Activated CD4-positive, alpha-beta T cell treated with anti-CD3 and anti-CD28 coated beads, Interleukin-2, amount 10 ng/mL, durations not matched to agents 7 days and 5 days (primary cell): ENCODE data around the gene FOXI2. TPM values are rescaled to one million over a fixed set of nuclear protein-coding genes. Genes with fewer than 3 reads are reported as not detected.

ENCODE experiments used
- CTCF ChIA-PET: fragments of 350-600 bp; sonication (Branson Sonifier 250); formaldehyde crosslinking; loops from one replicate; lab custom pipeline; 2021; ENCODE audit warnings: antibody characterized with exemption; lab: Charles Lee
- POLR2A ChIA-PET: fragments of 350-600 bp; sonication (Branson Sonifier 250); formaldehyde crosslinking; loops from one replicate; lab custom pipeline; 2021; ENCODE audit warnings: antibody characterized with exemption; lab: Charles Lee
- DNase-seq: peaks from one replicate; pipeline ENCODE4 v3.0.0-alpha.2; 2020
- H3K27ac Mint-ChIP-seq: one replicate; pipeline ENCODE4 v1.8.0; 2021; ENCODE audit warnings: mild to moderate bottlenecking, moderate library complexity, mixed read lengths
- H3K27me3 Mint-ChIP-seq: one replicate; pipeline ENCODE4 v1.8.0; 2021; ENCODE audit warnings: mixed read lengths
- H3K36me3 Mint-ChIP-seq: one replicate; pipeline ENCODE4 v1.8.0; 2021; ENCODE audit warnings: low read depth, mixed read lengths
- H3K4me1 Mint-ChIP-seq: one replicate; pipeline ENCODE4 v1.8.0; 2021; ENCODE audit warnings: mixed read lengths
- H3K4me3 Mint-ChIP-seq: one replicate; pipeline ENCODE4 v1.8.0; 2021; ENCODE audit warnings: mild to moderate bottlenecking, moderate library complexity, mixed read lengths
- H3K9me3 Mint-ChIP-seq: one replicate; pipeline ENCODE4 v1.8.0; 2021; ENCODE audit warnings: mixed read lengths
- total RNA-seq, 2 experiments: library from RNA; stranded (reverse); gene quantifications; one replicate each; pipeline ENCODE4 v1.2.3, GENCODE V29; 2021

FOXI2 gene
- total RNA-seq, 2 experiments from 2014 or later, result not detected

DNA sequence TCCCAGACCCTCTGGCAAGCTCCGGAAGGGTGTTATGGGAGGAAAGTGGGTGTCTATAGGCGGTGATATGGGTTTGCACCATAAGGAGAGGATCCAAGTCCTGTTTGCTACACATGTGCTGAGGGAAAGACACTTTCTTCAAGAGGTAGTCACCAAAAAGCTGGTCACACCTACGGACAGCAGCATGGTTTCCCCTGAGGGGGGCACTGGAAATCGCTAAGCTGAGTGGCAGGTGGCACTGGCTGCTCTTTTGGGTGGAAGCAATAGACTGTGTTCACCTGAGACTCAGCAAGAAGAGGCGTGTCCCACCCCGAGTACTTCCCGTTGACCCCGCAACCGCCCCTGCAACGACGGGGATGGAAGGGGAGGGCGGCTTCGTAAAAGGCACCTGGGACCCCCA, 1.8 kb upstream of the FOXI2 start:
- ChIA-PET POLR2A (no interaction called here), CTCF (no interaction called here)
- Mint-ChIP-seq H3K9me3 (no peaks in the 10 kb centered on the region), H3K27ac (no peak overlapping the region), H3K4me1 (no peaks in the 10 kb centered on the region), H3K36me3 (no peaks in the 10 kb centered on the region), H3K4me3 (no peak overlapping the region), H3K27me3 (peaks cover 38% of the 10 kb centered on the region)
- DNase-seq, result no peak

DNA sequence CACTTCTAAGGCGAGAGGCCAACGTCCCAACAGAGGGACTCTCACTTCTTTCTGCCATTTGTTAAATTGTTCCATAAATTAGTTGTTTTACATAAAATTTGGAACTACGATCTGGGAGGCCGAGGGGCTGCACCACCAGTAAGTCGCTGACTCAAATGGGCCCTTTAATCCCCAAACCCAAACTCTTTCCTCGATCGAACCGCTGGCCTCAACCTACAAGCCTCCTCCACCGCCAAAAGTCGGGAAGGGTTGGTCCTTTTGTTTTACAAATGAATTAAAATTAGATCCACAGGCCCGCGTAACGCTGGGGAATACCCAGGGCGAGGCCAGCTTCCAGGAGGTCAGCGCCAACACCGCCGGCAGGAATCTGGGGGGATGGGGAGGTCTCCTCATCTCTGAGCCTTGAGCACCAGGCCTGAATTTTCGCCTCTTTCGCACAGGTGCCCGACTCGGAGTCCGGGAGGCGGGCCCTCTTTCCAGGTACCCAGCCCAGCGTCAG, 1.2 kb upstream of the FOXI2 start:
- CTCF ChIA-PET, result no interaction called here
- H3K27me3 Mint-ChIP-seq, result peaks cover 38% of the 10 kb centered on the region

GRCh38 chr10:127736222-127736914, 617 bp upstream of the FOXI2 start:
- no peak overlapping the region for H3K27ac Mint-ChIP-seq
- no peaks in the 10 kb centered on the region for H3K36me3 Mint-ChIP-seq
- H3K27me3 Mint-ChIP-seq, result peaks cover 38% of the 10 kb centered on the region
- POLR2A ChIA-PET, result no interaction called here
- DNase-seq, result no peak
- H3K4me1 Mint-ChIP-seq, result no peaks in the 10 kb centered on the region
- H3K4me3 Mint-ChIP-seq, result no peak overlapping the region
- CTCF ChIA-PET, result no interaction called here
- no peaks in the 10 kb centered on the region for H3K9me3 Mint-ChIP-seq

More for the DNA sequence above, 1.2 kb upstream of the FOXI2 start:
- Mint-ChIP-seq H3K36me3 (no peaks in the 10 kb centered on the region), H3K4me1 (no peaks in the 10 kb centered on the region), H3K9me3 (no peaks in the 10 kb centered on the region), H3K27ac (no peak overlapping the region), H3K4me3 (no peak overlapping the region)
- no peak for DNase-seq
- POLR2A ChIA-PET, result no interaction called here

- peaks cover 38% of the 10 kb centered on the region for H3K27me3 Mint-ChIP-seq
- POLR2A ChIA-PET, result no interaction called here
- H3K27ac Mint-ChIP-seq, result no peak overlapping the region
- H3K9me3 Mint-ChIP-seq, result no peaks in the 10 kb centered on the region
- H3K36me3 Mint-ChIP-seq, result no peaks in the 10 kb centered on the region
- H3K4me1 Mint-ChIP-seq, result no peaks in the 10 kb centered on the region
- DNase-seq, result no peak
- CTCF ChIA-PET, result no interaction called here
- no peak overlapping the region for H3K4me3 Mint-ChIP-seq
These were observed 852 bp downstream of the FOXI2 start for GRCh38 chr10:127737563-127738511.

DNA sequence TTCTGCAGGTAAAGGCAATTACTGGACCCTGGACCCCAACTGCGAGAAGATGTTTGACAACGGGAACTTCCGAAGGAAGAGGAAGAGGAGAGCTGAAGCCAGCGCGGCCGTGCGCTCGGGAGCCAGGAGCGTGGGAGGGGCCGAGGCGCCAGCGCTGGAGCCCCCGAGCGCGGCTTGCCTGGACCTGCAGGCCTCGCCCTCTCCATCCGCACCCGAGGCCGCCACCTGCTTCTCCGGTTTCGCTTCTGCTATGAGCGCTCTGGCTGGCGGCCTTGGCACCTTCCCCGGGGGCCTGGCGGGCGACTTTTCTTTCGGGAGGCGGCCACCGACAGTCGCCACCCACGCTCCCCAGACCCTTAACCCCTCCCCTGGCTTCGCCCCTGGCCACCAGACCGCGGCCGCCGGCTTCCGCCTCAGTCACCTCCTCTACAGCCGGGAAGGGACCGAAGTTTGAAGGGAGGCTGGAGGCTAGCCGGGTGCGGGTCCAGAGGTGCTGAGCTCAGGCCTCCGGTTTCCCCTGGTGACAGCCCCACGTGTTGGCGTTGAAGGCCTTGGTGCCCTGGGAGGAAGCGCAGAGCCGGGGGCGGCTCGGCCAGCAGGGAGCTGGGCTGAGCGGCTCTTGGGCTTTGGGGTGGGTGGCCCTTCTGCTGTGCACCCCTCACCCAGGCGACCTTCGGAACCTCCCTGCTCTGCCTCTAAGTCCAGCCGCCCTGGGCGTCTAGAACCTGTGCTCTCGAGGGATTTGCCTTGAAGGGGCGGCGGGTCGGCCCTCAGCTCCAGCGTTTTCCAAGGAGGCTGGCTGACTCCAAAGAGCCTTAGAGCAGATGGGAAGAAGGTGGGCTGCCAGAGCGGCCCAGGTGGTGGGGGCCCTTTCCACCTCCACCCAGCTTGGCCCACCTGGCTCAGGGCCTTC, 1.8 kb downstream of the FOXI2 start:
- CTCF ChIA-PET, result interaction anchor here (0.7 kb wide), 1 partner anchor 110 kb away, joined by 3 read pairs; no protein-coding TSS in a partner anchor
- Mint-ChIP-seq H3K4me1 (no peaks in the 10 kb centered on the region), H3K27me3 (peaks cover 29% of the 10 kb centered on the region), H3K4me3 (no peak overlapping the region), H3K36me3 (no peaks in the 10 kb centered on the region), H3K9me3 (no peaks in the 10 kb centered on the region), H3K27ac (no peak overlapping the region)
- POLR2A ChIA-PET, result no interaction called here
- DNase-seq, result no peak

DNA sequence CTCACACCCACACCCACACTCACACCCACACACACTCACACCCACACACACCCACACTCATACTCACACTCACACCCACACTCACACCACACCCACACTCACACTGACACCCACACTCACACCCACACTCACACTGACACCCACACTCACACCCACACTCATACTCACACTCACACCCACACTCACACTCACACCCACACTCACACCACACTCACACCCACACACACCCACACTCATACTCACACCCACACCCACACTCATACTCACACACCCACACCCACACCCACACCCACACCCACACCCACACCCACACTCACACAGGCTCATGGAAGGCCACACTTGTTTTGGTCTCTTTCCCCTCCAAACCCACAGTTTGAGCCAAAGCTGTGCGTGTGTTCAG, 2.9 kb downstream of the FOXI2 start:
- no peaks in the 10 kb centered on the region for H3K9me3 Mint-ChIP-seq
- ChIA-PET POLR2A (no interaction called here), CTCF (interaction anchor here (0.7 kb wide), 1 partner anchor 109 kb away, joined by 3 read pairs; no protein-coding TSS in a partner anchor)
- no peaks in the 10 kb centered on the region for H3K4me1 Mint-ChIP-seq
- H3K4me3 Mint-ChIP-seq, result no peak overlapping the region
- H3K27me3 Mint-ChIP-seq, result peaks cover 21% of the 10 kb centered on the region
- DNase-seq, result no peak
- no peak overlapping the region for H3K27ac Mint-ChIP-seq
- no peaks in the 10 kb centered on the region for H3K36me3 Mint-ChIP-seq

DNA sequence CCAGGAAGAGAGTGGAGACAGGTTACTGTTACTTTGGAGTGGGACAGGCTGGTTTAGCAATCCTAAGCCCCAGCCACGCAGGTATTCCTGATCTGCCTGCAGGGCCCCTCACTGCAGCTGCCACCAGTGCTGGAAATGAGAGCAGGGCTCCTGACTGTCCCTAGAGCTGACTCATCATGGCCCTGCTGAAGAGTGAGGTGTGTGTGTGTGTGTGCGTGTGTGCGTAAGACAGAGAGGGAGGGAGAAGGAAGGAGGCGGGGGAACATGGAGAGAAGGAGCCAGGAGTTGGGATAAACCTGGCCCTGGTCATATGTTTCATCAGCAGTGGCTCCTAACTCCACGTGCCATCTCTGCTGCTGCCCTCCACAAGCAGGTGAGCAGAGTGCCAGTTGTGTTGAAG, 3.6 kb downstream of the FOXI2 start:
- Mint-ChIP-seq H3K4me1 (no peaks in the 10 kb centered on the region), H3K4me3 (no peak overlapping the region), H3K27ac (no peak overlapping the region), H3K36me3 (no peaks in the 10 kb centered on the region), H3K27me3 (peaks cover 15% of the 10 kb centered on the region), H3K9me3 (no peaks in the 10 kb centered on the region)
- no peak for DNase-seq
- ChIA-PET CTCF (no interaction called here), POLR2A (no interaction called here)

DNA sequence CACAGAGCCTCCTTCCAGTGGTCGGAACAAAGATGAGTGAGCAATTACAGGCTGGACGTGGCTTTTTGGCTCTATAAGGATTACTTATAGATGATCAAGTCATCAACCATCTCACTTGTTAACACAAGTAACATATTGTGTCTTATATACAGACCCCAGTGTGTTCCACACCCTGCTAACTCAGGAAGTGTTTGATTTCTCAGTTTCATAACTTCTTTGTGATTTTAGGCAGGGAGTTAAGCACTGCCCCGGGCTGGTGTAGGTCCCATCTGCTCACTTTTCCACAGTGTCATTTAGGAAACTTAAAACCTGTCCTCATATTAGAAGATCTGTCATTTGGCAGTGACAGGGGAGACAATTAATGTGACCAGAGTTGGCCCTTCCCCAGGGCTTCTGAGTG, 6.2 kb downstream of the FOXI2 start:
- Mint-ChIP-seq H3K36me3 (no peaks in the 10 kb centered on the region), H3K27ac (no peak overlapping the region), H3K4me1 (no peaks in the 10 kb centered on the region), H3K27me3 (peaks cover 2% of the 10 kb centered on the region), H3K9me3 (no peaks in the 10 kb centered on the region), H3K4me3 (no peak overlapping the region)
- no peak for DNase-seq
- CTCF ChIA-PET, result no interaction called here
- POLR2A ChIA-PET, result no interaction called here

DNA sequence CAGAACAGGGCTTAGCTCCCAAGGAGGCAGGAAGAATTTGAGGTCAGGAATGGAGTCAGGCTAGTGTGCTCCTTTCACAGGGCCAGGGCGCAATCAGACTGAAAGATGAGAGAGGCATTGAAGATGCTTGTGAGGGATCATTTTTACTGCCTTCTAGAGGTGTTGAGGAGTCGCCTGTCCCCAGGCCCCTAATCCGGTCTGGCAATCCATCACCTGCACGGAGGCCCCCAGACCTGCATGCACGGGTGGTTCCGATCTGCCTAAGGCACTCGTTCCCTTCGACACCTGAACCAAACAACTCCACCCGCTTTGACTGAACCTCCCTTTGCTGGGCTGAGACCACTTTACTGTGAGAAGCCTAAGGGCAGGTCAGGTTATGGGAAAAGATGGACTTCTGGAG, 8.0 kb downstream of the FOXI2 start:
- no peaks in the 10 kb centered on the region for H3K4me1 Mint-ChIP-seq
- no peak for DNase-seq
- no peaks in the 10 kb centered on the region for H3K9me3 Mint-ChIP-seq
- H3K27ac Mint-ChIP-seq, result no peak overlapping the region
- H3K27me3 Mint-ChIP-seq, result no peaks in the 10 kb centered on the region
- no peaks in the 10 kb centered on the region for H3K36me3 Mint-ChIP-seq
- no peak overlapping the region for H3K4me3 Mint-ChIP-seq
- POLR2A ChIA-PET, result no interaction called here
- CTCF ChIA-PET, result no interaction called here

GRCh38 chr10:127745861-127746260, 8.9 kb downstream of the FOXI2 start:
- DNase-seq, result no peak
- ChIA-PET CTCF (no interaction called here), POLR2A (no interaction called here)
- no peaks in the 10 kb centered on the region for H3K27me3 Mint-ChIP-seq
- H3K4me1 Mint-ChIP-seq, result no peaks in the 10 kb centered on the region
- H3K4me3 Mint-ChIP-seq, result no peak overlapping the region
- no peak overlapping the region for H3K27ac Mint-ChIP-seq
- H3K9me3 Mint-ChIP-seq, result no peaks in the 10 kb centered on the region
- no peaks in the 10 kb centered on the region for H3K36me3 Mint-ChIP-seq

GRCh38 chr10:127755753-127756152, 18.8 kb downstream of the FOXI2 start:
- Mint-ChIP-seq H3K4me3 (no peak overlapping the region), H3K9me3 (no peaks in the 10 kb centered on the region), H3K36me3 (no peaks in the 10 kb centered on the region), H3K4me1 (no peaks in the 10 kb centered on the region), H3K27ac (no peak overlapping the region), H3K27me3 (peaks cover 2% of the 10 kb centered on the region)
- ChIA-PET CTCF (no interaction called here), POLR2A (no interaction called here)
- DNase-seq, result no peak

- H3K36me3 Mint-ChIP-seq, result no peaks in the 10 kb centered on the region
- ChIA-PET CTCF (no interaction called here), POLR2A (no interaction called here)
- DNase-seq, result no peak
- no peaks in the 10 kb centered on the region for H3K9me3 Mint-ChIP-seq
- peaks cover 2% of the 10 kb centered on the region for H3K27me3 Mint-ChIP-seq
- H3K4me3 Mint-ChIP-seq, result no peak overlapping the region
- no peak overlapping the region for H3K27ac Mint-ChIP-seq
- no peaks in the 10 kb centered on the region for H3K4me1 Mint-ChIP-seq
These were observed 19.3 kb downstream of the FOXI2 start for GRCh38 chr10:127756264-127756663.
